GM12891 (cell line): ENCODE data around the gene NELFB.

Experiments used
- PAX5 ChIP-seq: IDR thresholded peaks from 2 replicates; pipeline ENCODE4 v1.6.1; 2011; ENCODE audit warnings: low read length, moderate library complexity, mild to moderate bottlenecking; ENCODE audit not compliant: insufficient read depth, severe bottlenecking
- POLR2A ChIP-seq: IDR thresholded peaks from 2 replicates; pipeline ENCODE4 v1.6.1; 2011; ENCODE audit warnings: low read depth, low read length, control low read depth
- POLR2AphosphoS5 ChIP-seq: IDR thresholded peaks from 2 replicates; pipeline ENCODE4 v1.6.1; 2011; ENCODE audit warnings: low read depth, low read length, control low read depth
- POU2F2 ChIP-seq: IDR thresholded peaks from 2 replicates; pipeline ENCODE4 v1.6.1; 2011; ENCODE audit warnings: low read depth, mild to moderate bottlenecking, control low read depth, low read length, moderate library complexity
- SPI1 ChIP-seq: IDR thresholded peaks from 2 replicates; pipeline ENCODE4 v1.6.1; 2011; ENCODE audit warnings: low read depth, low read length, control low read depth
- TAF1 ChIP-seq: IDR thresholded peaks from 2 replicates; pipeline ENCODE4 v1.6.1; 2011; ENCODE audit warnings: low read depth, low read length, control low read depth

DNA sequence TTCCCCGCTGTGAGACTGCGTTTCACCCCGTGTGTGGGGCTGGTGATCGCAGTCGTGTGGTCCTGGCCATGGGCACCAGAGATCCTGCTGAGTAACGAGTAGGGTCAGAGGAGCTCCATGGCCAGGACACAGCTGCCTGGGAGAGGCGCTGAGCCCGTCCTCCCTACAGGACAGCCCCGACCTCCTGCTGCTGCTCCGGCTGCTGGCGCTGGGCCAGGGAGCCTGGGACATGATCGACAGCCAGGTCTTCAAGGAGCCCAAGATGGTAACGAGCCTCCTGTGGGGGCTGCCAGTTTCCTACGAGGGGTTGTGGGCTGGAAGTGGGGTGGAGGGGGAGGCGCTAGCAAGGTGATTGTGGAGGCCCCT lies 11.0 kb downstream of the NELFB start:
- no peak for TF ChIP-seq POLR2AphosphoS5
- TF ChIP-seq PAX5: no peak
- TF ChIP-seq TAF1: no peak
- no peak for TF ChIP-seq POLR2A
- TF ChIP-seq POU2F2: no peak
- no peak for TF ChIP-seq SPI1
